Skeletal muscle cell (primary cell): ENCODE measurements around the gene PUM1.
"Not testable (repeated sequence)": the region's sequence is repeated elsewhere in the genome, so short reads cannot be mapped to it uniquely, and the experiment has no call there.

Experiments used
- DNase-seq: peaks from one replicate; pipeline ENCODE4 v3.0.0-alpha.2; 2010; ENCODE audit warnings: low read depth
- H3K4me3 ChIP-seq: 2 replicates; pipeline ENCODE4 v1.5.1; 2011; ENCODE audit warnings: low read depth, mild to moderate bottlenecking, control low read depth, low read length, moderate library complexity

PUM1 gene

DNA sequence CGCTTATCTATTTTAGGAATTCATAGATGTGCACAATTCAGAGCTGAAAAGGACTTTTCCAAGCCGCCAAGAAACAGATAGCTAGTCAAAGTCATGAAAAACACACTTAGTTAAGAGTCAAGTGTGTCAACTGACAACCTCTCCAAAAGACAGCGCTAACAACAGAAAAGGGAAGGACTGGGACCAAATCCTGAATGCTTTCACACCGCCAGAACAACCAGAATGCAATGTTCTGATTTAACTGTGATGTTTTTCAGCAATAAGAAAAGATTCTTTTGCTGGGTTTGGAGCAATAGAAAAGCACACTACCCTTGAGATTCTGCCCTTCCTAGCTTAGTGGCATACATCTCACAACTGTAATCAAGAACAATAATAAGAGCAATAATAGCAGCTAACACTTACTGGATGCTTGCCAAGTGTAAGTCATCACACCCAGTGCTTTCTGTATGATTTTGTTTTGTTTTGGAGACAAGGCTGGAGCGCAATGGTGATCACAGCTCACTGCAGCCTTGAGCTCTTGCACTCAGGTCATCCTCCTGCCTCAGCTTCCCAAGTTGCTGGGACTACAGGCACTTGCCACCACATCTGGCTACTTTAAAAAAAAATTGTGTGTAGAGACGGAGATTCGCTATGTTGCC is 123.1 kb downstream of the PUM1 start:
- no peak for DNase-seq
- H3K4me3 ChIP-seq, result no peak overlapping the region

DNA sequence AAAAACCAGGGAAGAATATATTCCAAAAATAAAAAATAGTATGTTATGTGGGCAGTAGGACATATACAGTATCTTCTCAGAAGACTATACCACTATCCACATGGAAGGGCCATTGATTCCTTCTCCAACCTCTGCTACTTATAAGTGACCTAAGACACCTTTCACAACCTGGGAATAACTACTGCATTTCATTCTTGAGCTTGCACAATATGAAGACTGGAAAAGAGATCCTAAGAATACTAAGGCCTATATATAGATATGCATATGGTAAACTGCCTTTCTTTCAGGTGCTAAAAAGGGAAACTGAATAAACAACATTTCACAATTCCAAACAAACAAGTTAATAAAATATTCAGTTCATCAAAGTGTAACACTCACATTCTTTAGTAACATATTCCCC is 125.0 kb downstream of the PUM1 start:
- no peak overlapping the region for H3K4me3 ChIP-seq
- no peak for DNase-seq

DNA sequence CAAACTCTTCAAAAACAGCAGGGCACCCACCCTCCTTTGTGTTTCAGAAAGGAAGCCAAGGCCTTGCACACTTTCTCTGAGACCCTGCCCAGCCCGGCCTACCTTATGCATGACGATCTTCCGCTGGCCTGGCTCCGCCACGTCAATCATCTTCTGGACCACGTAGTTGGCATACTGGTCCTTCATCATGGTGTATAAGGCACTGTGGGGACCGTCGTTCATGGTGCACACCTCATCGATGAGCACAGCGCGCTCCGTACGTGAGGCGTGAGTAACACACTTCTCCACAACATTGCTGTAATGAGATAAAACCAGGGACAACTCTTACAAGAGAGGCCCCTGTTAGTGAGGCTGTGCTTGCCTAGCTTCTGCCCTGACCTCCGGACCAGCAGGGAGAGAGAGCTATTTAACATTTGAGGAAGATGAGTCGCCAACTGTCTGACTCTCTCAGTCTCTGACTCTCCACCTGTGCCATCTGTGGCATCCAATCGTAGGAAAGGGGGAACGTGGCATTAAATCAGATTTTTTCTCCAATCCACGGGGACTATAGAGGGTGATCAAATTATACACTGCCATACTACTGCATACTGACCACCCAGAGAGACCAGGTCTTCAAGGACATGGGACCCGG is 128.9 kb downstream of the PUM1 start:
- no peak overlapping the region for H3K4me3 ChIP-seq
- no peak for DNase-seq

DNA sequence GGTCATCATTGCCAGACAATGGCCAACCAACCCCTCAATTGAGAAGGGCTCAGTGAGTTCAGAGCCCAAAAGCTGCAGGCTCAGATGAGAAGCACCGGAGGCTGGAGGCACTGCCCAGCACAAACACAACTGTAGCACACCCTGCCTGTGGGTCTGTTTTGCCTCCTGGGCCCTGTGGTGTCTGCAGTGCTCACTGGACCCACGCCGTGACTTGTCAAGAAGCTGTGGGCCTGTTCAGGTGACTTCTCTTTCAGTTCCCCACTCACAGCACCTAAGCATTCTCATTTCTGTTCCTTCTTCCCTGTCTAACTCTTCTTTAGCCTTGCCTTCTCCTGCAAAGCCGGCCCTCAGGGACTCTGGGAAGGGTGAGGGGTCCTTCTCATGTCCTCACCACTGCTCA is 129.8 kb downstream of the PUM1 start:
- DNase-seq, result not testable (repeated sequence)

DNA sequence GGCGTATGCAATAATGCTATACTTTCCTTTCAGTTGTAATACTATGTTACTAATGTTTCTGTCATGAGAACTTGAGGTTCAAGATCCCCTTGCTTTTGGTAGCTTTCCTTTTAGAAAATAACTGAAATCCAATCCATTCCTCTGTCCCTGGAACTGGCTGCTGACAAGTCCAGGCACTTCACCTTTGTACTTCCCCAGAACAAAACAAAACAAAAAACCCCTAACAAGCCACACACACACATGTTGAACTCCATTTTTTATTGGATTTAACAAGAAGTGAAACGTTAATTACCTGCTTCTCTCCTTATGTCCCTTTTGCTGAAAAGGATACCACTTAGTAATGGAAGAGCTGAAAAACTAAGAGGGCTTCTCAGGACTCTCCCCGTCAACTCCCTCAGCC is 130.9 kb downstream of the PUM1 start:
- no peak overlapping the region for H3K4me3 ChIP-seq
- no peak for DNase-seq

More for the DNA sequence above, 129.8 kb downstream of the PUM1 start:
- not testable (repeated sequence) for H3K4me3 ChIP-seq

DNA sequence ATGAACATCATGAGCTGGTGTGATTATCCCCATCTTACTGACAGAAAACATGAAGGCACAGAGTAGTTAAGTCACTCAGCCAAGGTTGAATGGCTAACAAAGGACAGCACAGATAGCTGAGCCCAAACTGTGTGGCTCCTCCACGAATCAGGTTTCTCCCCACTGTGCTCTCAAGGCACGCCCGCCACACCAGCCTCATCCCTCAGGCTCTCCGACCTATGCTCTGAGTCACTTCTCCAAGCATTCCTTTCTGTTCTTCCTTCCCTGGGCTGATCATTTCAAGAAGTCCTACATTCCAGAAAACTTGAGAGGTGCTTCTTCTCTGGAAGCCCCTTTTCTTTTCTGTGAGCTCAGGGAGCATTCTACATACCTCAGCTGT is 131.7 kb downstream of the PUM1 start:
- no peak overlapping the region for H3K4me3 ChIP-seq
- DNase-seq, result no peak

DNA sequence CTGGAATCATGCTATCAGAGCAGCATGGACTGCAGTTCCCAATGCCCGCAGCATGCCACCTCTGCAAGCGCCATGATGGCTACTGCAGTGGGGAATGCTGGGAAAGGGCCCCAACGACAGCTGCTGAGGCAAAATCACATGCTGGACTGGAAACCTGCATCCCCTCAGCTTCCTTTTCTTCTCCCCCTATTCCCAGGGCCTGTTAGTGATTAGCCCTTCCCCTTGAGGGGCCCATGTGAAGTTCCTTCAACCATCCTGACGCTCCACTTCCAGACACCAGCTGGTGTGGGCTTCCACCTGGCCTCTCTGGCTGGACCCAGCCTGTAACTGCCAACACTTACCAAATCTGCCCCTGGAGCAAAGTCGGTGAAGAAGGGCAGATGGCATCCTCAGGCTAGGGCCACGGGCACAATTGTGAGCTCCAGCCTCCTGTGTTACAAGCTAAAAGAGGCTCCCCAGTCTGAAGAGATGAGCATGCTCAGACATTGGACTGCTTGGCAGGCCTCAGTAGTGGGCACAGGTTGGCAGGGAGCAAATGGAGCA is 134.8 kb downstream of the PUM1 start:
- no peak for DNase-seq
- no peak overlapping the region for H3K4me3 ChIP-seq

DNA sequence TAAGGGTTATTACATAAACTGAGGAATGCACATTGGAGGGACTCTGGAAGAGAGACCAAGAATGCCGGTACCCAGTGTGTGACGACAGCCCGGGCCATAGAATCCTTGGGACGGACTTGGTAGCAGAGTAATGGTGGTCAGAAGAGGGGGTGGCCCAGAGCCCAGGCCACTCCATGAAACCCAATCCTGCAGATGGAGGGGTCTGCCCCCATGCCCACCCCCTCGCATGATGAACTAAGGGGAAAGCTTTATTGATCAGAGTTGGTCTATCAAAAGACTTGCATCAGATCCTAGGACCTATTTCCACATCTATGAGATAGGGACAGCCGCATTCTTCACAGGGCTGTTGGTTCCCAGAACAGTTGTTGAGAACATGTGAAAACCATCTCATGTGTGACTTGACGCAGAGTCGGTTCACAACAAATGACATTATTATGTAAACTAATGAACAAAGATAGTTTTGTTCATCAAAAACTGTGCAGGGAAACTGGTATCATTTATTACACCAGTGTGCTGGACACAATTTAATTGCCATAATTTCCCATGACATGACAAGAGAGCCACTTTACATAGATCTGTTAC is 135.5 kb downstream of the PUM1 start:
- H3K4me3 ChIP-seq, result no peak overlapping the region
- no peak for DNase-seq

DNA sequence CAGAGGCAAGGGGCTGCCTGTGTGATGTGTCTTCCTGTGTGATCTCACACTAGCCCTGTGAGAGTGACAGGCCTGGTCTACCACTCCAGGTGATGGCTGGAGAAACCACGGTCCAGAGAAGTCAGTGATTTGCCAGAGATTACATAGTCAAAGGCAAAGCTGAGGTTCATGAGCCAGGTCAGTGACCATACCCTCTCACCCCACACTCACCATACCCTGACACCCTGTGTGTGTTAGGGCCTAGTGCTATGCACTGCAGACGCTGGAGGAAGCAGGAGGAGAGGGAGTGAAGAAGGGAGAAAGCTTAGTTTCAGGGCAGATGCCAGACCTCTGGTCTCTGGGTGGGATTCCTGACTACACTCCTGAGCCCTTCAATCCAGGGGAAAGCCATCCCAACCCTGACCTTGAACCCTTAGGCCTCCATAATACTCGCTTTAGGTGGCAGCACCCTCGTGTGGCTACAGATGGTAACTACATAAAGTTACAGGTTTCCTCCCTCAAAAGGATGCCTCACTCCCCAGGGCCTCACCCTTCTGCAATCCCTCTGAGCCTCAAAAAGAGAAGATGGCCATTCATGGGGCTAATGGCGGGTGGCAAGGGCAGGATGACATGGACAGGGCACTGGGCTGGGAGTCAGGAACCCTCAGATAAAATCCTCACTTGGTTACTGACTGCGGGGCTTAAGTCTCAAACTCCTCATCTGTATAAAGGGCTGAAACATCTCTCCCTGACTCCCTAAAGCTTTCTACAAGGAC is 136.2 kb downstream of the PUM1 start:
- H3K4me3 ChIP-seq, result no peak overlapping the region
- DNase-seq, result no peak

DNA sequence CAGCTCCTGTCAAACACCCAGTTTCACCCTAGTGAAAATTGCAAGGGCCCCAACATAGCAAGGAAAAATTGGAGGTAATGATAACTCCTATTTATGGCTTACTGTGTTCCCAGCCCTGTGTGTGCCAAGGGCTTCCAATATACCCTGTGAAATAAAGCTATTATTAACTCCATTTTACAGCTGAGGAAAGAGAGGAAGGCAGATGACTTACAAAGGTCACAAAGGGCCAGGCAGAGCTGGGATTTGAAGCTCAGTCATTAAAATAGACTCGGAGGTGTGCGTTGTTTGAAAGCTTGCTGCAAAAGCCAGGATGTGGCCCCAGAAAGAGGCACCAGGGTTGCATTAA is 136.8 kb downstream of the PUM1 start:
- H3K4me3 ChIP-seq, result no peak overlapping the region
- DNase-seq, result no peak

DNA sequence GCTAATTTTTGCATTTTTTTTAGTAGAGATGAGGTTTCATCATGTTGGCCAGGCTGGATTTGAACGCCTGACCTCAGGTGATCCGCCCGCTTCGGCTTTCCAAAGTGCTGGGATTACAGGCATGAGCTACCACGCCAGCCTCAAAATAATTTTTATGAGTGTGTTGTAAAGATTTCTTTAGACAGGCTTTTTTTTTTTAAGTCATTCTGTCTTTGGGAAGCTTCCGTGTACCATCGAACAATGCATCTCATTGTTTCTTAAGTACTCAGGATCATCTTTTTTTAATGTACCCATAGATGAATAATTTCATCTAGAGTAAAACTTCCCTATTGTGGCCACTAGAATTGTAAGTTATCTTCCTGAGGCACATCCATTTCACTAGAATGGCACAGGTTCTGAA is 137.3 kb downstream of the PUM1 start:
- DNase-seq, result no peak
- no peak overlapping the region for H3K4me3 ChIP-seq

DNA sequence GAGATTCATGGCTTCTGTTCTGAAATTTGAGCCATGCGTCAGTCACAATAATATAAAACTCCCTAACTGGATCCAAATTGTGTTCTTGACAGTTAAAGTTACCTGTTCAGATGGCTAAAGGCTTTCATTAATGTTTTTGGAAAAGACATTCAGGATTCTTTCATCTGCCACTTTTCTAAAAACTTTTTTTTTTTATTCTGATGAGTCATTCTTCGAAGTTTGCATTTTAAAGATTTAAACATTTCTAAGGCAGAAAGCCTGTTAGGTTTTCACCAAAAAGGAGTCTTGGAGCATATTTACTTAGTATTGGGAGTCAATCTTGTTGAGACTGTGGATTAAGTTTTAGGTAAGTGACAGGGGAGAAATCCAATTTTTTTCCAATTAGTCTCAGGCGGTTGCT is 138.1 kb downstream of the PUM1 start:
- no peak for DNase-seq
- no peak overlapping the region for H3K4me3 ChIP-seq

DNA sequence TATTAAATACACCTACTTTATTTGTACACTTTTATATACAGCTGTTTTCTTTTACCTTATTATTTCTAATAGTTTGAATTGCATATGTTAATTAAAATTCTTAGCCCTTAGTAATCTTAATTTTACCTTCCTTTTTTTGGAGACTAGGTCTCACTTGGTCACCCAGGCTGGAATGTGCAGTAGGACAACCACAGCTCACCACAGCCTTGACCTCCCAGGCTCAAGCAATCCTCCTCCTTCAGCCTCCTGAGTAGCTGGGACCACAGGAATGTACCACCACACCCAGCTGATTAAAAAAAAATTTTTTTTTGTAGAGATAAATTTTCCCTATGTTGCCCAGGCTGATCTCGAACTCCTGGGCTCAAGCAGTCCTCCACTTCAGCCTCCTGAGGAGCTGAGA is 141.9 kb downstream of the PUM1 start:
- DNase-seq, result no peak

DNA sequence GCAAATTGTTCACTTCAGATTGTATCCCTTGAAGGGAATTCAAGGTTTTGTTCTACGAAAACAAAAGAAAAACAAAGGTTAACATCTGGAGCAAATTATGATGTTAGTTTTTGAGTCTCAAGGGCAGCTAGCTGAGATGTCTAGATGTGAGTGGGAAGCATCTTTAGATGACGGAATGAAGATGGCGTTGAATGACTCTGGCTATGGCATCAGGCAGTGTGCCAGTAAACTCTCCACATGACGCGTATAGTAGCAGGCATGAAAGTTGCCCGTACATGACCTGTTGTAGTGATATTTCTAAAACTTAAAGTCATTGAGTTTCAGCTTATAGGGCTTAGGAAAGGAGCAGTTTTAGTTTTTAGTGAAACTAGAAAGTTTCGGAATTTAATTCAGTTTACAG is 144.7 kb downstream of the PUM1 start:
- peak; percentile 36 for DNase-seq
- H3K4me3 ChIP-seq, result no peak overlapping the region

More for the DNA sequence above, 141.9 kb downstream of the PUM1 start:
- H3K4me3 ChIP-seq, result no peak overlapping the region

DNA sequence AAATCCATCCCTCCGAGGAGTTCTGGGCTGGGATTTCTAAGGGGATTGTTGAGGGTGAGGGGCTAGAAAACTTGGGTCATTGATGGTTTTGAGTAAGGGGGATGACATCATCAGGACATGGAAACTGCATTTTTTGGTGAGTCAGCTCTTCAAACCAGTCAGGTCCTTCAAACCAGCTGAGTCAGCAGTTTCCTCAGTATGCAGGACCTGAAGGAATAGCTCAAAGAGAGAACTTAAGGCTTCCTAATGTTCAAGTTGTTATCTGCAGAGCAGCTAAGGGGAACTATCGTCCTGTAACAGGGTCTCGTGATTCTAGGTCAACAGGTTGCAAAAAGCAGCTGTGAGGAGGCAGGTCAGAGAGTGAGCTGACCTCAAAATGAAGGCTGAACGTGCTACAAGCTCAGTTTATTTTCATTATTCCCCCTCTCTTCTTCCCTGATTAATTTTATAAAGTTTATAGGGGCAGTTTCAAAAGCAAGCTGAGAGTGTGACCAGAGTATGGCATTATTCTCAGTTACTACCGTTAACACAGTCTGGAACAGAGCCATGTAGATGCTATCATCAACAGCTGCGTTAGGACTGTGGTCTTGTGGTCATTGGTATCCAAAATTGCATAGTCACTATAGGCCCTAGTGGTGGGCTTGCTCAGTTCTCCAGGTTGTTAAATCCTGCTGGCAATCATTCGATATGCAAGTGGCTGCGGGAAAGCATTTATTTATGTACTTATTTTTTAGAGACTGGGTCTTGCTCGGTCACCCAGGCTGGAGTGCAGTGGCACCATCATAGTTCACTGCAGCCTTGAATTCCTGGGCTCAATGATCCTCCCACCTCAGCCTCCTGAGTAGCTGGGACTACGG is 146.3 kb downstream of the PUM1 start:
- peak; percentile 72 for DNase-seq
- no peak overlapping the region for H3K4me3 ChIP-seq

DNA sequence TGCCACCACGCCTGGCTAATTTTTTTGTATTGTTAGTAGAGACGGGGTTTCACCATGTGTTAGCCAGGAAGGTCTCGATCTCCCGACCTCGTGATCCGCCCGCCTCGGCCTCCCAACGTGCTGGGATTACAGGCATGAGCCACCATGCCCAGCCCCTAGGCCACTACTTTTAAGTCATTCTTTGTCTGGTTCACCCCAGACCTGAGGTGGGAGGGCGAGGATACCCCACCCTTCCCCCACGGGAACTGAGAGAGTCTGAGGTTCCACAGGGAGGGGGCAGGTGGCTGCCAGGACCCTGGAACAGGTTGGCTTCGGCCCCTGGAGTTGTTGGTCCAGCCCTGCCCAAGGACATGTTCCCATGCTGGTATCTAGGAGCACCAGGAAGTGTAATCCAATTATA is 149.2 kb downstream of the PUM1 start:
- no peak for DNase-seq
- no peak overlapping the region for H3K4me3 ChIP-seq

DNA sequence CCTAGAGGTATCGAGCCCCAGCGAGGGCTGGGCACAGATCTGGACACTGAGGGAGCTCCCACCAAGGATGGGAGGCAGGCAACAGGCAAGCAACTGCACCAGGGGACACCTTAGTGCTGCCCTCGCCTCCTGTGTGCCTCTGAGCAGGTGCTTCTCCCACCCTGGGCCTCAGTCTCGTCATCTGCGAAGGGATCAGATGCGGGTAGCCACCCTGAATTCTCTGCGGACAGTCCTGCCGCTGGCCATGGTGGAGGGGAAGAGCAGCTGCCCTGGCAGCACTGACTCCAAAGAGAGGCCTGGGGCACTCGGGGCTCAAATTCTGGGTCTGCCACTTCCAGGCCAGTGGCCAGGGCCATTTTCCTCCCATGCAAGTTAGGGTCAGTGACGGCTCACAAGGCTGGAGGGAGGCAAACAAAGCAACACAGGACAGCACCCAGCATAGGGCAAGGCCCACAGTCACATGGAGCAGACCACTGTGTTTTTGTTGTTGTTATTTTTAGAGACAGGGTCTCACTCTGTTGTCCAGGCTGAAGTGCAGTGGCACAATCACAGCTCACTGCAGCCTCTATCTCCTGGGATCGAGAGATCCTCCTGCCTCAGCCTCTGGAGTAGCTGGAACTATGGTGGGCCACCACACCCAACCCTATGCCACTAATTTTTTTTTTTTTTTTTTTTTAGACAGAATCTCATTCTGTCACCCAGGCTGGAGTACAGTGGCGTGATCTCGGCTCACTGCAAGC is 149.9 kb downstream of the PUM1 start:
- DNase-seq, result no peak
- H3K4me3 ChIP-seq, result no peak overlapping the region

DNA sequence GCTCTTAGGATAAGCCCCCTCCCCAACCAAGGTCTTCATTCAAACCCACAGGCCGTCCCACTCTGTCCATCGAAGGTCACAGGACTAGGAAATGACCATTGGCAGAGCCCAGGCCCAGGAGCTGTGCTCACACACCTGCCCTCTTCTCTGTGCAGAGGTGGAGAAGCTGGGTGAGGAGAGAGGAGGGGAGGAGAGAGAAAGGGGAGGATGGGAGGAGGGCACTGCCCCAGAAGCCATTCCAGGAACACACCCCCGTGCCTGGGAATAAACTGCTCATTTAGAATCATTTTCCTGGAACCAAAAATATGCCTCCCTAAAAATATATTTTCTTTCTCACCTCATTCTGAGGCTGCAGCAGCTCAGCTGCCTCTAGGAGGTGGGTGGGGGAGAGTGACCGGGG is 150.6 kb downstream of the PUM1 start:
- DNase-seq, result no peak
- H3K4me3 ChIP-seq, result no peak overlapping the region

DNA sequence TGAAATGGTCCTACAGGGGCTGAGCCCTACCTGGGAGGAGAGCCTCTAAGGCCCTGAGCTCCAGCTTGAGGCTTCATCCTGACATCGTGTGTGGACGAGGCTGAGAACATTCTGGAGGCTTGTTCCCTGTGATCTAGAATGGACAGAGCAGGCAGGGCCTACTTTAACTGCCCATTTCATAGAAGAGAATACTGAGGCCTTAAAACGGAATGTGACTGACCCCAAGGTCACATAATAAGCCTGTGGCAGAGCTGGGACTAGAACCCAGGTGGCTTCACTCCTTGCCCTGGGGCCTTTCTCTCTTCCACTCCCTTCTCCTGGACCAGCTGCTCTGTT is 151.0 kb downstream of the PUM1 start:
- no peak for DNase-seq
- H3K4me3 ChIP-seq, result no peak overlapping the region
